ENCODE measurements around the gene B4GALNT4. TPM values are rescaled to one million over a fixed set of nuclear protein-coding genes. Genes with fewer than 3 reads are reported as not detected.

B4GALNT4 gene
- total RNA-seq, 1 experiment from 2014 or later: 88.0 TPM

- TF ChIP-seq E2F4 (CRISPR knock-in tag; IDR thresholded peaks at IDR 0.05; ENCODE audit: borderline replicate concordance, low read depth) (no peak), NR1H2 (CRISPR knock-in tag; IDR thresholded peaks at IDR 0.05) (no peak), PRRX2 (CRISPR knock-in tag; IDR thresholded peaks at IDR 0.05) (no peak), MXD4 (CRISPR knock-in tag; IDR thresholded peaks at IDR 0.05; ENCODE audit: borderline replicate concordance) (no peak), GRHL2 (CRISPR knock-in tag; IDR thresholded peaks at IDR 0.05; ENCODE audit: insufficient replicate concordance, severe bottlenecking) (no peak), SP1 (CRISPR knock-in tag; conservative IDR thresholded peaks at IDR 0.05) (no peak)
- TF ChIP-seq, protein P1, sequence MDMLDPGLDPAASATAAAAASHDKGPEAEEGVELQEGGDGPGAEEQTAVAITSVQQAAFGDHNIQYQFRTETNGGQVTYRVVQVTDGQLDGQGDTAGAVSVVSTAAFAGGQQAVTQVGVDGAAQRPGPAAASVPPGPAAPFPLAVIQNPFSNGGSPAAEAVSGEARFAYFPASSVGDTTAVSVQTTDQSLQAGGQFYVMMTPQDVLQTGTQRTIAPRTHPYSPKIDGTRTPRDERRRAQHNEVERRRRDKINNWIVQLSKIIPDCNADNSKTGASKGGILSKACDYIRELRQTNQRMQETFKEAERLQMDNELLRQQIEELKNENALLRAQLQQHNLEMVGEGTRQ (CRISPR knock-in tag; IDR thresholded peaks at IDR 0.05): no peak
- TF ChIP-seq, protein P2, sequence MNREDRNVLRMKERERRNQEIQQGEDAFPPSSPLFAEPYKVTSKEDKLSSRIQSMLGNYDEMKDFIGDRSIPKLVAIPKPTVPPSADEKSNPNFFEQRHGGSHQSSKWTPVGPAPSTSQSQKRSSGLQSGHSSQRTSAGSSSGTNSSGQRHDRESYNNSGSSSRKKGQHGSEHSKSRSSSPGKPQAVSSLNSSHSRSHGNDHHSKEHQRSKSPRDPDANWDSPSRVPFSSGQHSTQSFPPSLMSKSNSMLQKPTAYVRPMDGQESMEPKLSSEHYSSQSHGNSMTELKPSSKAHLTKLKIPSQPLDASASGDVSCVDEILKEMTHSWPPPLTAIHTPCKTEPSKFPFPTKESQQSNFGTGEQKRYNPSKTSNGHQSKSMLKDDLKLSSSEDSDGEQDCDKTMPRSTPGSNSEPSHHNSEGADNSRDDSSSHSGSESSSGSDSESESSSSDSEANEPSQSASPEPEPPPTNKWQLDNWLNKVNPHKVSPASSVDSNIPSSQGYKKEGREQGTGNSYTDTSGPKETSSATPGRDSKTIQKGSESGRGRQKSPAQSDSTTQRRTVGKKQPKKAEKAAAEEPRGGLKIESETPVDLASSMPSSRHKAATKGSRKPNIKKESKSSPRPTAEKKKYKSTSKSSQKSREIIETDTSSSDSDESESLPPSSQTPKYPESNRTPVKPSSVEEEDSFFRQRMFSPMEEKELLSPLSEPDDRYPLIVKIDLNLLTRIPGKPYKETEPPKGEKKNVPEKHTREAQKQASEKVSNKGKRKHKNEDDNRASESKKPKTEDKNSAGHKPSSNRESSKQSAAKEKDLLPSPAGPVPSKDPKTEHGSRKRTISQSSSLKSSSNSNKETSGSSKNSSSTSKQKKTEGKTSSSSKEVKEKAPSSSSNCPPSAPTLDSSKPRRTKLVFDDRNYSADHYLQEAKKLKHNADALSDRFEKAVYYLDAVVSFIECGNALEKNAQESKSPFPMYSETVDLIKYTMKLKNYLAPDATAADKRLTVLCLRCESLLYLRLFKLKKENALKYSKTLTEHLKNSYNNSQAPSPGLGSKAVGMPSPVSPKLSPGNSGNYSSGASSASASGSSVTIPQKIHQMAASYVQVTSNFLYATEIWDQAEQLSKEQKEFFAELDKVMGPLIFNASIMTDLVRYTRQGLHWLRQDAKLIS (CRISPR knock-in tag; IDR thresholded peaks at IDR 0.05; ENCODE audit: borderline replicate concordance): no peak
These were observed 35.4 kb downstream of the B4GALNT4 start (continued) for GRCh38 chr11:404551-405264.

DNA sequence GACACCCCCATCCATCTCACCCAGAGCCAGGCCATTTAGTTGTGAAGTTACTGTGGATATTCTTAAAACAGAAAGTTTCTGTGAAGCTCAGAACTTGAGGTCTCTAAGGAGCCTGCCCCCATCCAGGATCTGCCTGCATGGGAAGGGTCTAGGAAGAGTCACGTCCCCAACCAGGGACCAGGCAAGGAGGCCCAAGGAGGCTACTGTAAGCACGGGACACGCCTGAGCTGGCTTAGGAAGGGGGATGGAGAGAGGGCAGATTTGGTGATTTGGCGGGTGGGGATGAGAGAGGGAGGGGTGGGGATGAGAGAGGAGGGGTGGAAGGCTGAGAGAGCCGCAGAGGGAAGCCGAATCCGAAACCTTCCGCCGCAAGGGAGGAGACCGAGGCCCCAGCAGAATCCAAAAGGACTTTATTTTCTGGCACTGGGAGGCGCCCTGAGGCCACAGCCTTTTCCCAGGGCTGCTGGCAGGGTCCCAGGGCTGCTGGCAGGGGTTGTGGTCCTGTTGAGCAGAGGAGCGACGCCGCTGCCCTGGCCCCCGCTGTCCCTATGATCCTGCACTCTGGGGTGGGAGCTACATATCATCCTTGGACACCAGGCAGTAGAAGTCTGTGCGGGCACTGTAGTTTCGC is 36.1 kb downstream of the B4GALNT4 start:
- Mint-ChIP-seq H3K27me3 (ENCODE audit: low read depth) (no peaks in the 10 kb centered on the region), H3K4me1 (no peaks in the 10 kb centered on the region), H3K27ac (0 out of 2 replicates have a peak overlapping the region, but pooled peaks have one; percentile 36), H3K4me3 (peak overlapping the region; percentile 48), H3K36me3 (no peaks in the 10 kb centered on the region), H3K9me3 (no peaks in the 10 kb centered on the region)
- ChIA-PET CTCF (interaction anchor here (0.7 to 3.5 kb wide), 7 partner anchors 11 to 155 kb away, joined by 3 to 71 read pairs (median 6); partner anchors contain the start of genes PTDSS2 and SIGIRR), POLR2A (no interaction called here)
- no peak; the same call in 1 of the 2 replicates for ATAC-seq
- peak; percentile 30 for DNase-seq (ENCODE audit: low spot score)
- TF ChIP-seq ATF1 (CRISPR knock-in tag; IDR thresholded peaks at IDR 0.05): no peak
- no peak for TF ChIP-seq ATF6 (CRISPR knock-in tag; IDR thresholded peaks at IDR 0.05)
- no peak for TF ChIP-seq GRHL2 (CRISPR knock-in tag; IDR thresholded peaks at IDR 0.05; ENCODE audit: insufficient replicate concordance, severe bottlenecking)
- TF ChIP-seq PRDM15 (CRISPR knock-in tag; IDR thresholded peaks at IDR 0.05): no peak
- no peak for TF ChIP-seq CREB1 (CRISPR knock-in tag; IDR thresholded peaks at IDR 0.05)
- TF ChIP-seq MLX (CRISPR knock-in tag; IDR thresholded peaks at IDR 0.05): no peak
- TF ChIP-seq, protein P2 (CRISPR knock-in tag; IDR thresholded peaks at IDR 0.05; ENCODE audit: borderline replicate concordance): no peak
- TF ChIP-seq CREM (CRISPR knock-in tag; IDR thresholded peaks at IDR 0.05): no peak
- no peak for TF ChIP-seq JUN (CRISPR knock-in tag; IDR thresholded peaks at IDR 0.05)
- TF ChIP-seq TP53 (CRISPR knock-in tag; IDR thresholded peaks at IDR 0.05): no peak

Data from WTC11 (cell line).